ENCODE results near the gene XNDC1N.
"Not testable (repeated sequence)": the region's sequence is repeated elsewhere in the genome, so short reads cannot be mapped to it uniquely, and the experiment has no call there.

The XNDC1N gene

DNA sequence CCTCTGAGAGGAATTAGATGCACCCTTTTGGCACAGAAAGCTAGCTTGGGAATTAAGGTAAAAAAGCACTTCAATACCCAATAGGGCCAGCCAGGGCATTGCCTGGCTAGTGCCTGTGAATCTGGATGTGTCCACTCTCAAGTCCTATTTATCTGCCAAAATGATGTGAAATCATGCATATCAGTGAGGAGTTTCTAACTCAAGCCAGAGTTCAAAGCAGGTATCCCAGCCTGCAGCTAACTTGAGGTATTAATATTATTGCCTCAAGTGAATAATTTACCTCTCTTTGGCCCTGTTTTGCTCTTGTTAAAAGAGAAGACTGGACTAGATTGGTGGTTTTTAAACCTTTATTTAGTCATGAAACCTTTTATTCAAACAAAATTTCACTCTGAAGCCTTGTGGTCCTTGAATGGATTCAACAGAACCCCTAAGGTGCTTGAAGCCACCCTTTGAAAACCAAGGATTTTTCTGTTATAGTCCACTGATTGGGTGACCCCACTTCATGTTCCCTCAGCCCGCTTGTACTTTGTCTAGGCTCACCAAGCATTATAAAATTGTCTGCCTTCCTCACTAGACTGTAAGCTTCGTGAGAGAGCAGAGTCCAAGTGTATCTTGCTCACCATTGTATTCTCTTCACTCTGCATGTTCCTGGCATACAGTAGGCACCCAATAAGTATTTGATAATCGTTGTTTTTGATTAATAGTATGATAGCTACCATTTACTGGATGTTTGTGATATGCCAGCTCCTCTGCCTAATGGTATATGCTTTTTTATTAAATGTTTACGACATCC lies 4.9 kb upstream of the XNDC1N start:
- DNase-seq (ENCODE audit: low read depth in 2 of 2) = no peak

- DNase-seq (ENCODE audit: low read depth in 2 of 2) = no peak
These were observed 2.8 kb upstream of the XNDC1N start for GRCh38 chr11:71931245-71931602.

- peak in 1 of 2 experiments; percentile 14 for DNase-seq (ENCODE audit: low read depth in 2 of 2)
These were observed 2.3 kb upstream of the XNDC1N start for GRCh38 chr11:71930556-71931244.

GRCh38 chr11:71929491-71929890 lies 1.1 kb upstream of the XNDC1N start:
- no peak for DNase-seq (ENCODE audit: low read depth in 2 of 2)

DNA sequence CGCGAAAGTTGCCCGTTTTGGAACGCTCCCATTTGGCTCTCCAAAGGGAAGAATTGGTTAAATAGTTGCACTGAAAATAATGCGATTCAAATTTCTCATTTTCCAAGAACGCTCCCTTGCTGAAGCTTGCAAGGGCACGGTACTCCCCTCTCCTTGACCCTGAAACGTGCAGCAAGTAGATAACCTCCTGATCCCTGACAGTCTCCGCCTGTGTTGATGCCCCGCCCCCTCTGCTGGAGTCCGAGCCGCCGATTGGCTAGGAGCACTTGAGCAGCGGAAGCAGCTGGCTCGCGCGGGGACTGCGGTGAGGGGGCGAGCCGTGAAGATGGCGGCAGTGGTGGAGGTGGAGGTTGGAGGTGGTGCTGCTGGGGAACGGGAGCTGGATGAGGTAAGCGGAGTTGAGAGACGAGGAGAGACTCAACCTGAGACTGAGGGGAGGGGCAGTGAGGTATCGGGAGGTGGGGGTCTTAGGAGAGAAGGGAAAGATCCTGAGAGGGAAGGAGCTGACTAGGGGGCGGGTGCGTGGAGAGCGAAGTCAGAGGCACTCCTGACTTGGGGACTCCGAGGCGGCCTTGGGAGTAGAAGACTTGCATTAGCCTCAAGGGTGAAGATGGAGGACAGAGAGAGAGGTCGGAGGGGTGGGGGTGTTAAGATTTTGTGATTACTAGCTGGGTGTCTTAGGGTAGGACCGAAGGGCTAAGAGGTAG lies 496 bp upstream of the XNDC1N start, which contains the start of gene RNF121:
Gene RNF121, plus strand, starts transcription at position 310 of the 707 bp plus-strand sequence. Its CDS starts 16 bp downstream, at position 326.
- DNase-seq (ENCODE audit: low read depth in 2 of 2) = peak; percentile 95 to 99

GRCh38 chr11:71917646-71918140 lies 10.7 kb downstream of the XNDC1N start:
- no peak for DNase-seq (ENCODE audit: low read depth in 2 of 2)

DNA sequence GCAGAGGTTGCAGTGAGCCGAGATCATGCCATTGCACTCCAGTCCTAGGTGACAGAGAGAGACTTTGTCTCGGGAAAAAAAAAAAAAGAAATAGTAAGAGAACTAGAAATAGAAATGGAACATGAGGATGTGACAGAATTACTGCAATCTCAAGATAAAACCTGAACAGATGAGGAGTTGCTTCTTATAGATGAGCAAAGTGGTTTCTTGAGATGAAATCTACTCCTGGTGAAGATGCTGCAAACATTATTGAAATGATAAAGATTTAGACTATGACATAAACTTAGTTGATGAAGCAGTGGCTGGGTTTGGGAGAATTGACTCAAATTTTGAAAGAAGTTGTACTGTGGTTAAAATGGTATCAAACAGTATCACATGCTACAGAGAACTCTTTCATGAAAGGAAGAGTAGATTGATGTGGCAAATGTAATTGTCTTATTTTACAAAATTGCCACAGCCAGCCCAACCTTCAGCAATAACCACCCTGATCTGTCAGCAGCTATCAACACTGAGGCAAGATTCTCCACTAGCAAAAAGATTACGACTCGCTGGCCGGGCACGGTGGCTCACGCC lies 13.7 kb downstream of the XNDC1N start:
- DNase-seq (ENCODE audit: low read depth in 2 of 2) = no peak

DNA sequence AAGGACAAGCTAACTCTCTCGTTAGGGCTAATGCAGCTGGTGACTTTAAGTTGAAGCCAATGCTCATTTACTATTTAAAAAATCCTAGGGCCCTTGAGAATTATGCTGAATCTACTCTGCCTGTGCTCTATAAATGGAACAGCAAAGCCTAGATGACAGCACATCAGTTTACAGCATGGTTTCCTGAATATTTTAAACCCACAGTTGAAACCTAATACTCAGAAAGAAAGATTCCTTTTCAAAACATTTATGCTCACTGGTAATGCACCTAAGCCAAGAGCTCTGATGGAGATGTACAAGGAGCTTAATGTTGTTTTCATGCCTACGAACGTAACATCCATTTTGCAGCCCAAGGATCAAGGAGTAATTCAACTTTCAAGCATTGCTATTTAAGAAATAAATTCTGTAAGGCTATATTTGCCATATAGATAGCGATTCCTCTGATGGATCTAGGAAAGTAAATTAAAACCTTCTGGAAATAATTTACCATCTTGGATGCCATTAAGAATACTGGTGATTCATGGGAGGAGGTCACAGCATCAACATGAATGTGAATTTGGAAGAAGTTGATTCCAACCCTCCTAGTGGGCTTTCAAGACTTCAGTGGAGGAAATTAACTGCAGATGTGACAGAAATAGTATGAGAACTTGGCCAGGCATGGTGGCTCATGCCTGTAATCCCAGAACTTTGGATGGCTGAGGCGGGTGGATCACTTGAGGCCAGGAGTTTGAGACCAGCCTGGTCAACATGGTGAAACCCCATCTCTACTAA lies 14.5 kb downstream of the XNDC1N start:
- no peak for DNase-seq (ENCODE audit: low read depth in 2 of 2)

GRCh38 chr11:71911986-71912340 lies 16.4 kb downstream of the XNDC1N start:
- not testable (repeated sequence) for DNase-seq (ENCODE audit: low read depth in 2 of 2)

DNA sequence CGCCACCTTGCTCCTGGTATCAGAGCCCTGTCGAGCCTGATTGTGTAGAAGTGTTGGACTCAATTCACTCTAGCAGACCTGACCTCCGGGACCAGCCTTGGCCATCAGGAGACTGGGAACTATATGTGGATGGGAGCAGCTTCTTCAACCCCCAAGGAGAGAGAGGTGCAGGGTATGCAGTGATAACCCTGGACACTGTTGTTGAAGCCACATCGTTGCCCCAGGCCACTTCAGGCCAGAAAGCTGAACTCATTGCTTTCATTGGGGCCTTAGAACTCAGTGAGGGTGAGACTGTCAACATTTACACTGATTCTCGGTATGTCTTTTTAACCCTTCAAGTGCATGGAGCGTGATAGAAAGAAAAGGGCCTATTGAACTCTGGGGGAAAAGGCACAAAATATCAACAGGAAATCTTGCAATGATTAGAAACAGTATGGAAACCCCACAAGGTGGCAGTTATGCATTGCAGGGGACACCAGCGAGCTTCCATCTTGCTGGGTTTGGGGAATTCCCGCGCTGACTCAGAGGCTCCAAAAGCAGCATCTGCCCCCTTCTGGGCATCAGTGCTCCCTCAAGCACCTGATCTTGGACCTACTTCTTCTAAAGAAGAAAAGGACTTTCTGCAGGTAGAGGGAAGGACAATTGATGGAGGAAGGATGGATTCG lies 16.9 kb downstream of the XNDC1N start:
- DNase-seq (ENCODE audit: low read depth in 2 of 2) = peak; percentile 54 to 77

DNA sequence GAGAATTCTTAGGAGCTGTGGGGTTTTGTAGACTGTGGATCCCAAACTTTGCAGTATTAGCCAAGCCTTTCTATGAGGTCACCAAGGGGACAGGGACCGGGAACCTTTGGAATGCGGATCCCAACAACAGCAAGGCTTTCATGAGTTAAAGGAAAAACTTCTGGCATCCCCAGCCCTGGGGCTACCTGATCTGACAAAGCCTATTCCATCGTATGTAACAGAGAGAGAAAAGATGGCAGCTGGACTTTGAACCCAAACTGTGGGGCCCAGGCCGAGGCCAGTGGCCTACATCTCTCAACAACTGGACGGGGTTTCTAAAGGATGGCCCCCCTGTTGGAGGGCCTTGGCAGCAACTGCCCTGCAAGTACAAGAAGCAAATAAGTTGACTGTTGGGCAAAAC lies 17.6 kb downstream of the XNDC1N start:
- not testable (repeated sequence) for DNase-seq (ENCODE audit: low read depth in 2 of 2)

GRCh38 chr11:71908218-71908617 lies 20.2 kb downstream of the XNDC1N start:
- no peak for DNase-seq (ENCODE audit: low read depth in 2 of 2)

DNA sequence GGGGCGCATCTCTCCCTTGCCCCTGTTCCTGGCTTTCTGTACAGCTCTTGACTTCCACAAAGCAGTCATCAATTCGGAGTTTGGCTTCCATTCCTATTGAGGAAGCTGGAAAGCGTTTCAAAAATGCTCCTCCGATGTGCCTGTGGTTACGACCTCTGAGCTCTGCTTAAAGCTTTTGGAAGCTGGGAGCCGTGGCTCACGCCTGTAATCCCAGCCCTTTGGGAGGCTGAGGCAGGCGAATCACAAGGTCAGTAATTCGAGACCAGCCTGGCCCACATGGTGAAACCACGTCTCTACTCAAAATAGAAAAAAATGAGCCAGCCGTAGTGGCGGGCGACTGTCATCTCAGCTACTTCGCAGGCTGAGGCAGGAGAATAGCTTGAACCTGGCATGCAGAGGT lies 27.3 kb downstream of the XNDC1N start:
- not testable (repeated sequence) for DNase-seq (ENCODE audit: low read depth in 2 of 2)

- no peak for DNase-seq (ENCODE audit: low read depth in 2 of 2)
These were observed 32.4 kb downstream of the XNDC1N start for GRCh38 chr11:71895961-71896360.

DNA sequence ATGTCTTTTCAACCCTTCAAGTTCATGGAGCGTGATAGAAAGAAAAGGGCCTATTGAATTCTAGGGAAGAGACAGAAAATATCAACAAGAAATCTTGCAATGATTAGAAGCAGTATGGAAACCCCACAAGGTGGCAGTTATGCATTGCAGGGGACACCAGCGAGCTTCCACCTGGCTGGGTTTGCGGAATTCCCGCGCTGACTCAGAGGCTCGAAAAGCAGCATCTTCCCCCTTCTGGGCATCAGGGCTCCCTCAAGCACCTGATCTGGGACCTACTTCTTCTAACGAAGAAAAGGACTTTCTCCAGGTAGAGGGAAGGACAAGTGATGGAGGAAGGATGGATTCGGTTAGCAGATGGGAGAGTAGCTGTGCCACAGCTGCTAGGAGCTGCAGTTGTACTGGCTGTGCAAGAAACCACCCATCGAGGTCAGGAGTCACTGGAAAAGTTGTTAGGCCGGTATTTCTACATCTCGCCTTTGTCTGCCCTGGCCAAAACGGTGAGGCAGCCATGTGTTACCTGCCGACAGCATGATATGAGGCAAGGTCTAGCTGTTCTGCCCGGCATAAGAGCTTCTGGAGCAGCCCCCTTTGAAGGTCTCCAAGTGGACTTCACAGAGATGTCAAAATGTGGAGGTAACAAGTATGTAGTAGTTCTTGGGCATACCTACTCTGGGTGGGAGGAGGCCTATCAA lies 39.1 kb downstream of the XNDC1N start:
- not testable (repeated sequence) for DNase-seq (ENCODE audit: low read depth in 2 of 2)

- not testable (repeated sequence) for DNase-seq (ENCODE audit: low read depth in 2 of 2)
These were observed 39.9 kb downstream of the XNDC1N start for GRCh38 chr11:71888335-71889010.

DNA sequence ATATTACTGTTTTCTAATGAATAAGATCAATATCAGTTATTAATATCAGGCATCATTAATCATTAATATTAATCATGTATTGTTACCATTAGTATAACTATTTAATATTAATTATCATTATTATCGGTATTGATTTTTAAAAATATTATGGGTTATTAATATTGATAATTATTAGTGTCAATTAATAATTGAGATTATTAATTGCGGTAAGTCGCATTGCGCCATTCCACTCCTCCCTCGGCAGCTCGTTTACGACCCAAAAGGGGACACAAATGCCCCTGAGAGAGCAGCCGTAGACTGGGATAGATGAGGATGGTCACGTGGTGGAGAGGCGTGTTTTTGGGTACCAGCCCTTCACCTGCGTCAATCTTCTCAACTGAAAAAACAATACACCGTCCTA lies 42.6 kb downstream of the XNDC1N start:
- not testable (repeated sequence) for DNase-seq (ENCODE audit: low read depth in 2 of 2)
